Nephron progenitor cell (in vitro differentiated cells): ENCODE data around the gene BCLAF1.

Experiments used
- DNase-seq: peaks from one replicate; pipeline ENCODE4 v3.0.0; 2021
- H3K27ac Mint-ChIP-seq: 2 replicates; pipeline ENCODE4 v1.8.0; 2021; ENCODE audit warnings: mild to moderate bottlenecking, moderate library complexity, mixed read lengths
- H3K27me3 Mint-ChIP-seq: 2 replicates; pipeline ENCODE4 v1.8.0; 2021; ENCODE audit warnings: mild to moderate bottlenecking, low read depth, mixed read lengths; ENCODE audit not compliant: poor library complexity
- H3K36me3 Mint-ChIP-seq: 2 replicates; pipeline ENCODE4 v1.8.0; 2021; ENCODE audit warnings: low read depth, mixed read lengths
- H3K4me1 Mint-ChIP-seq: 2 replicates; pipeline ENCODE4 v1.8.0; 2021; ENCODE audit warnings: mixed read lengths
- H3K4me3 Mint-ChIP-seq: 2 replicates; pipeline ENCODE4 v1.8.0; 2021; ENCODE audit warnings: mild to moderate bottlenecking, moderate library complexity, mixed read lengths
- H3K9me3 Mint-ChIP-seq: 2 replicates; pipeline ENCODE4 v1.8.0; 2021; ENCODE audit warnings: mild to moderate bottlenecking, moderate library complexity, mixed read lengths
- CTCF ChIP-seq: fragments of 200-600 bp; sonication (generic); IDR thresholded peaks from 2 replicates; pipeline ENCODE4 v1.5.0; 2021; ENCODE audit warnings: antibody characterized with exemption

Gene BCLAF1

GRCh38 chr6:136289327-136289578 lies 393 bp downstream of the BCLAF1 start:
- peaks cover 14% of the 10 kb centered on the region for H3K36me3 Mint-ChIP-seq
- peak overlapping the region; percentile 99 for H3K4me3 Mint-ChIP-seq
- no peak for TF ChIP-seq CTCF
- H3K9me3 Mint-ChIP-seq, result no peaks in the 10 kb centered on the region
- DNase-seq, result peak; percentile 92
- peak overlapping the region; percentile 100 for H3K27ac Mint-ChIP-seq
- H3K4me1 Mint-ChIP-seq, result peaks cover 51% of the 10 kb centered on the region
- peaks cover 6% of the 10 kb centered on the region for H3K27me3 Mint-ChIP-seq

- Mint-ChIP-seq H3K36me3 (peaks cover 14% of the 10 kb centered on the region), H3K4me3 (peak overlapping the region; percentile 99), H3K27me3 (peaks cover 6% of the 10 kb centered on the region), H3K4me1 (peaks cover 55% of the 10 kb centered on the region), H3K27ac (peak overlapping the region; percentile 100), H3K9me3 (no peaks in the 10 kb centered on the region)
- peak; percentile 59 for DNase-seq
- TF ChIP-seq CTCF, result peak; percentile 23
These were observed 900 bp downstream of the BCLAF1 start for GRCh38 chr6:136288566-136289326.

GRCh38 chr6:136284909-136285308 lies 4.7 kb downstream of the BCLAF1 start:
- peaks cover 24% of the 10 kb centered on the region for H3K36me3 Mint-ChIP-seq
- peak overlapping the region; percentile 50 for H3K27ac Mint-ChIP-seq
- peaks cover 57% of the 10 kb centered on the region for H3K4me1 Mint-ChIP-seq
- no peaks in the 10 kb centered on the region for H3K9me3 Mint-ChIP-seq
- no peak for DNase-seq
- H3K4me3 Mint-ChIP-seq, result peak overlapping the region; percentile 28
- no peak for TF ChIP-seq CTCF
- H3K27me3 Mint-ChIP-seq, result peaks cover 6% of the 10 kb centered on the region

GRCh38 chr6:136282906-136283305 lies 6.7 kb downstream of the BCLAF1 start:
- Mint-ChIP-seq H3K36me3 (peaks cover 29% of the 10 kb centered on the region), H3K4me1 (peaks cover 49% of the 10 kb centered on the region)
- TF ChIP-seq CTCF, result no peak

GRCh38 chr6:136280032-136280609 lies 9.5 kb downstream of the BCLAF1 start:
- Mint-ChIP-seq H3K9me3 (no peaks in the 10 kb centered on the region), H3K36me3 (peaks cover 36% of the 10 kb centered on the region), H3K4me3 (no peak overlapping the region), H3K4me1 (peaks cover 29% of the 10 kb centered on the region), H3K27ac (no peak overlapping the region), H3K27me3 (no peaks in the 10 kb centered on the region)
- no peak for TF ChIP-seq CTCF
- no peak for DNase-seq

More at GRCh38 chr6:136282906-136283305, 6.7 kb downstream of the BCLAF1 start:
- DNase-seq, result no peak
- H3K4me3 Mint-ChIP-seq, result no peak overlapping the region
- no peaks in the 10 kb centered on the region for H3K27me3 Mint-ChIP-seq
- H3K27ac Mint-ChIP-seq, result no peak overlapping the region
- no peaks in the 10 kb centered on the region for H3K9me3 Mint-ChIP-seq

- peaks cover 76% of the 10 kb centered on the region for H3K36me3 Mint-ChIP-seq
- no peak for TF ChIP-seq CTCF
- no peak for DNase-seq
- H3K27me3 Mint-ChIP-seq, result no peaks in the 10 kb centered on the region
- no peaks in the 10 kb centered on the region for H3K4me1 Mint-ChIP-seq
- H3K4me3 Mint-ChIP-seq, result no peak overlapping the region
- H3K9me3 Mint-ChIP-seq, result no peaks in the 10 kb centered on the region
- no peak overlapping the region for H3K27ac Mint-ChIP-seq
These were observed 15.6 kb downstream of the BCLAF1 start for GRCh38 chr6:136274062-136274461.
